Non-pigmented ciliary epithelial cell (primary cell): ENCODE data around the gene RRAGD.
"Not testable (repeated sequence)": the region's sequence is repeated elsewhere in the genome, so short reads cannot be mapped to it uniquely, and the experiment has no call there.

Source experiments
- DNase-seq: peaks from one replicate; pipeline ENCODE4 v3.0.0-alpha.2; 2010; ENCODE audit warnings: low read depth

The RRAGD gene

GRCh38 chr6:89411145-89412070, 665 bp downstream of the RRAGD start:
- no peak for DNase-seq

- DNase-seq: no peak
These were observed 1.3 kb downstream of the RRAGD start for GRCh38 chr6:89410788-89411144.

- DNase-seq: no peak
These were observed 1.8 kb downstream of the RRAGD start for GRCh38 chr6:89410231-89410761.

- no peak for DNase-seq
These were observed 2.5 kb downstream of the RRAGD start for GRCh38 chr6:89409461-89410035.

GRCh38 chr6:89406141-89406540, 5.9 kb downstream of the RRAGD start:
- DNase-seq: no peak

GRCh38 chr6:89404512-89404911, 7.6 kb downstream of the RRAGD start:
- no peak for DNase-seq

GRCh38 chr6:89402776-89403175, 9.3 kb downstream of the RRAGD start:
- no peak for DNase-seq

- no peak for DNase-seq
These were observed 11.1 kb downstream of the RRAGD start for GRCh38 chr6:89400912-89401399.

GRCh38 chr6:89400050-89400449, 12.0 kb downstream of the RRAGD start:
- DNase-seq: no peak

- no peak for DNase-seq
These were observed 13.1 kb downstream of the RRAGD start for GRCh38 chr6:89398762-89399525.

- DNase-seq: not testable (repeated sequence)
These were observed 14.2 kb downstream of the RRAGD start for GRCh38 chr6:89397884-89398283.

- no peak for DNase-seq
These were observed 18.4 kb downstream of the RRAGD start for GRCh38 chr6:89393659-89394058.

- DNase-seq: no peak
These were observed 19.2 kb downstream of the RRAGD start for GRCh38 chr6:89392823-89393222.

GRCh38 chr6:89388846-89389245, 23.2 kb downstream of the RRAGD start:
- no peak for DNase-seq

- DNase-seq: no peak
These were observed 24.4 kb downstream of the RRAGD start for GRCh38 chr6:89387516-89388201.

- no peak for DNase-seq
These were observed 25.1 kb downstream of the RRAGD start for GRCh38 chr6:89386917-89387491.

- DNase-seq: no peak
These were observed 26.2 kb downstream of the RRAGD start for GRCh38 chr6:89385846-89386245.

- DNase-seq: no peak
These were observed 26.9 kb downstream of the RRAGD start for GRCh38 chr6:89385156-89385667.

GRCh38 chr6:89381031-89381430, 31.0 kb downstream of the RRAGD start:
- DNase-seq: no peak

GRCh38 chr6:89379281-89379680, 32.8 kb downstream of the RRAGD start:
- no peak for DNase-seq

- no peak for DNase-seq
These were observed 33.4 kb downstream of the RRAGD start for GRCh38 chr6:89378628-89379027.
